T-helper 2 cell treated with Interferon-gamma antibody and Interleukin-4, amounts not matched to agents 5 μg/mL and 100 μg/mL, for 36 hours (primary cell): Measurements from ENCODE around the gene KLK3.

Experiments
- DNase-seq: peaks from one replicate; pipeline ENCODE4 v3.0.0; 2021; ENCODE audit warnings: low spot score
- H3K27ac Mint-ChIP-seq: one replicate; pipeline ENCODE4 v1.8.0; 2021; ENCODE audit warnings: mild to moderate bottlenecking, mixed read lengths
- H3K27me3 Mint-ChIP-seq: one replicate; pipeline ENCODE4 v1.8.0; 2021; ENCODE audit warnings: low read depth, mixed read lengths
- H3K36me3 Mint-ChIP-seq: one replicate; pipeline ENCODE4 v1.8.0; 2021; ENCODE audit warnings: low read depth, mixed read lengths
- H3K4me1 Mint-ChIP-seq: one replicate; pipeline ENCODE4 v1.8.0; 2021; ENCODE audit warnings: low read depth, mixed read lengths
- H3K4me3 Mint-ChIP-seq: one replicate; pipeline ENCODE4 v1.8.0; 2022; ENCODE audit warnings: mild to moderate bottlenecking, moderate library complexity, mixed read lengths
- H3K9me3 Mint-ChIP-seq: one replicate; pipeline ENCODE4 v1.8.0; 2021; ENCODE audit warnings: mixed read lengths

Gene KLK3

GRCh38 chr19:50822661-50823208, 32.0 kb upstream of the KLK3 start:
- H3K27ac Mint-ChIP-seq, result no peak overlapping the region

GRCh38 chr19:50823389-50824042, 31.2 kb upstream of the KLK3 start, which contains the start of gene KLK1:
Gene KLK1 (minus strand): TSS chr19:50823787. CDS start chr19:50823748, 39 bp downstream.
- Mint-ChIP-seq H3K4me1 (peaks cover 17% of the 10 kb centered on the region), H3K27ac (no peak within 1 kb of the TSS), H3K9me3 (no peaks in the 10 kb centered on the region), H3K4me3 (no peak within 1 kb of the TSS), H3K36me3 (no peaks in the 10 kb centered on the region), H3K27me3 (peaks cover 26% of the 10 kb centered on the region)
- DNase-seq, result no peak

More at GRCh38 chr19:50822661-50823208, 32.0 kb upstream of the KLK3 start:
- peaks cover 26% of the 10 kb centered on the region for H3K27me3 Mint-ChIP-seq
- peaks cover 18% of the 10 kb centered on the region for H3K4me1 Mint-ChIP-seq
- H3K4me3 Mint-ChIP-seq, result no peak overlapping the region
- no peaks in the 10 kb centered on the region for H3K9me3 Mint-ChIP-seq
- no peak for DNase-seq
- no peaks in the 10 kb centered on the region for H3K36me3 Mint-ChIP-seq

- Mint-ChIP-seq H3K27ac (no peak overlapping the region), H3K4me3 (no peak overlapping the region), H3K9me3 (no peaks in the 10 kb centered on the region), H3K27me3 (peaks cover 17% of the 10 kb centered on the region), H3K36me3 (no peaks in the 10 kb centered on the region), H3K4me1 (no peaks in the 10 kb centered on the region)
- no peak for DNase-seq
Observed at GRCh38 chr19:50826492-50827240, 28.0 kb upstream of the KLK3 start.

- Mint-ChIP-seq H3K4me1 (no peaks in the 10 kb centered on the region), H3K27ac (no peak overlapping the region), H3K27me3 (peaks cover 9% of the 10 kb centered on the region), H3K9me3 (no peaks in the 10 kb centered on the region), H3K4me3 (no peak overlapping the region), H3K36me3 (no peaks in the 10 kb centered on the region)
- no peak for DNase-seq
Observed at GRCh38 chr19:50827476-50827875, 27.2 kb upstream of the KLK3 start.

GRCh38 chr19:50829801-50830200, 24.9 kb upstream of the KLK3 start:
- no peak overlapping the region for H3K4me3 Mint-ChIP-seq
- no peaks in the 10 kb centered on the region for H3K36me3 Mint-ChIP-seq
- H3K4me1 Mint-ChIP-seq, result no peaks in the 10 kb centered on the region
- no peak for DNase-seq
- peaks cover 8% of the 10 kb centered on the region for H3K27me3 Mint-ChIP-seq
- H3K27ac Mint-ChIP-seq, result no peak overlapping the region
- no peaks in the 10 kb centered on the region for H3K9me3 Mint-ChIP-seq

GRCh38 chr19:50830266-50831025, 24.3 kb upstream of the KLK3 start:
- H3K4me3 Mint-ChIP-seq, result no peak overlapping the region
- H3K27me3 Mint-ChIP-seq, result peaks cover 11% of the 10 kb centered on the region
- H3K27ac Mint-ChIP-seq, result no peak overlapping the region

GRCh38 chr19:50831026-50831396, 23.7 kb upstream of the KLK3 start:
- H3K27me3 Mint-ChIP-seq, result peaks cover 11% of the 10 kb centered on the region
- no peaks in the 10 kb centered on the region for H3K36me3 Mint-ChIP-seq
- no peaks in the 10 kb centered on the region for H3K9me3 Mint-ChIP-seq
- no peak overlapping the region for H3K4me3 Mint-ChIP-seq
- H3K4me1 Mint-ChIP-seq, result peaks cover 5% of the 10 kb centered on the region
- H3K27ac Mint-ChIP-seq, result no peak overlapping the region
- no peak for DNase-seq

More at GRCh38 chr19:50830266-50831025, 24.3 kb upstream of the KLK3 start:
- DNase-seq, result no peak
- Mint-ChIP-seq H3K36me3 (no peaks in the 10 kb centered on the region), H3K4me1 (peaks cover 3% of the 10 kb centered on the region), H3K9me3 (no peaks in the 10 kb centered on the region)

- H3K27me3 Mint-ChIP-seq, result peaks cover 26% of the 10 kb centered on the region
- no peaks in the 10 kb centered on the region for H3K9me3 Mint-ChIP-seq
- H3K4me1 Mint-ChIP-seq, result peaks cover 11% of the 10 kb centered on the region
- no peak overlapping the region for H3K4me3 Mint-ChIP-seq
- H3K27ac Mint-ChIP-seq, result no peak overlapping the region
- no peak for DNase-seq
- no peaks in the 10 kb centered on the region for H3K36me3 Mint-ChIP-seq
Observed at GRCh38 chr19:50832666-50833065, 22.0 kb upstream of the KLK3 start.

GRCh38 chr19:50833117-50833801, 21.5 kb upstream of the KLK3 start, which contains the start of gene KLK15:
Gene KLK15 (minus strand): TSS chr19:50833574. CDS start chr19:50831492, 2,082 bp downstream.
- Mint-ChIP-seq H3K27me3 (peaks cover 28% of the 10 kb centered on the region), H3K4me3 (no peak within 1 kb of the TSS), H3K27ac (no peak within 1 kb of the TSS), H3K9me3 (no peaks in the 10 kb centered on the region), H3K36me3 (no peaks in the 10 kb centered on the region), H3K4me1 (peaks cover 12% of the 10 kb centered on the region)
- DNase-seq, result no peak

- Mint-ChIP-seq H3K36me3 (no peaks in the 10 kb centered on the region), H3K4me1 (peaks cover 14% of the 10 kb centered on the region), H3K27me3 (peaks cover 30% of the 10 kb centered on the region), H3K27ac (no peak overlapping the region), H3K4me3 (no peak overlapping the region), H3K9me3 (no peaks in the 10 kb centered on the region)
- DNase-seq, result no peak
Observed at GRCh38 chr19:50833802-50834167, 20.9 kb upstream of the KLK3 start.

- DNase-seq, result no peak
- peak overlapping the region; percentile 83 for H3K4me3 Mint-ChIP-seq
- H3K36me3 Mint-ChIP-seq, result no peaks in the 10 kb centered on the region
- peaks cover 14% of the 10 kb centered on the region for H3K4me1 Mint-ChIP-seq
- peaks cover 30% of the 10 kb centered on the region for H3K27me3 Mint-ChIP-seq
- no peaks in the 10 kb centered on the region for H3K9me3 Mint-ChIP-seq
- H3K27ac Mint-ChIP-seq, result peak overlapping the region; percentile 31
Observed at GRCh38 chr19:50835103-50835784, 19.5 kb upstream of the KLK3 start.

- Mint-ChIP-seq H3K27ac (peak overlapping the region; percentile 26), H3K36me3 (no peaks in the 10 kb centered on the region), H3K4me3 (peak overlapping the region; percentile 83), H3K4me1 (peaks cover 14% of the 10 kb centered on the region), H3K27me3 (peaks cover 30% of the 10 kb centered on the region), H3K9me3 (no peaks in the 10 kb centered on the region)
- DNase-seq, result peak; percentile 83
Observed at GRCh38 chr19:50835785-50836542, 18.8 kb upstream of the KLK3 start.
